Keratinocyte (primary cell): ENCODE data around the gene POPDC2. TPM values are rescaled to one million over a fixed set of nuclear protein-coding genes. Genes with fewer than 3 reads are reported as not detected.

Source experiments
- DNase-seq: peaks from one replicate; pipeline ENCODE4 v3.0.0-alpha.2; 2011; ENCODE audit warnings: low read depth, missing footprints, low spot score
- FAIRE-seq: peaks from 2 replicates; lab custom pipeline; 2011; peaks lifted over from hg19 to GRCh38; lab: Jason Lieb, UNC
- H2AFZ ChIP-seq: 2 replicates; pipeline ENCODE4 v1.6.0; 2012; ENCODE audit warnings: low read length, control low read depth, inconsistent platforms; ENCODE audit not compliant: control insufficient read depth
- H3K27ac ChIP-seq: 2 replicates; pipeline ENCODE4 v1.5.1; 2011; ENCODE audit warnings: low read length; ENCODE audit not compliant: control insufficient read depth, insufficient read depth
- H3K27me3 ChIP-seq: 3 replicates; pipeline ENCODE4 v1.6.0; 2011; ENCODE audit warnings: low read length; ENCODE audit not compliant: control insufficient read depth, insufficient read depth; ENCODE audit errors: extremely low read depth
- H3K36me3 ChIP-seq, 2 experiments: 2 replicates in 1 of 2; 3 replicates in 1 of 2; pipeline ENCODE4 v1.5.1; 2011; ENCODE audit warnings: low read length in 2 of 2, mild to moderate bottlenecking in 1 of 2; ENCODE audit not compliant: control insufficient read depth in 2 of 2, insufficient read depth in 2 of 2; ENCODE audit errors: extremely low read depth in 1 of 2
- H3K4me1 ChIP-seq: 3 replicates; pipeline ENCODE4 v1.5.1; 2011; ENCODE audit warnings: low read length; ENCODE audit not compliant: control insufficient read depth, insufficient read depth; ENCODE audit errors: extremely low read depth
- H3K4me2 ChIP-seq: 3 replicates; pipeline ENCODE4 v1.6.0; 2011; ENCODE audit warnings: low read depth, low read length; ENCODE audit not compliant: control insufficient read depth, insufficient read depth; ENCODE audit errors: extremely low read depth
- H3K4me3 ChIP-seq, 3 experiments: fragments of 200-600 bp in 1 of 3; sonication (generic) in 1 of 3; 2 replicates in 2 of 3; 3 replicates in 1 of 3; pipeline ENCODE4 v1.5.1; 2011 to 2016; ENCODE audit warnings: low read length in 3 of 3, mild to moderate bottlenecking in 3 of 3, control low read depth in 2 of 3, inconsistent platforms in 1 of 3, low read depth in 1 of 3, mixed read lengths in 1 of 3, mixed run types in 1 of 3, moderate library complexity in 1 of 3; ENCODE audit not compliant: control insufficient read depth in 2 of 3, insufficient read depth in 2 of 3; ENCODE audit errors: extremely low read depth in 1 of 3
- H3K79me2 ChIP-seq: 2 replicates; pipeline ENCODE4 v1.6.0; 2012; ENCODE audit warnings: low read length; ENCODE audit not compliant: control insufficient read depth, insufficient read depth
- H3K9ac ChIP-seq: 3 replicates; pipeline ENCODE4 v1.6.0; 2011; ENCODE audit warnings: low read length; ENCODE audit not compliant: control insufficient read depth, insufficient read depth; ENCODE audit errors: extremely low read depth
- H3K9me1 ChIP-seq: 3 replicates; pipeline ENCODE4 v1.6.0; 2011; ENCODE audit warnings: low read length; ENCODE audit not compliant: control insufficient read depth, insufficient read depth; ENCODE audit errors: extremely low read depth
- H3K9me3 ChIP-seq: 2 replicates; pipeline ENCODE4 v1.5.1; 2012; ENCODE audit warnings: low read depth, low read length; ENCODE audit not compliant: control insufficient read depth
- H4K20me1 ChIP-seq: 3 replicates; pipeline ENCODE4 v1.6.0; 2011; ENCODE audit warnings: low read length; ENCODE audit not compliant: control insufficient read depth, insufficient read depth; ENCODE audit errors: extremely low read depth
- CTCF ChIP-seq, 3 experiments: IDR thresholded peaks in 1 of 3; conservative IDR thresholded peaks in 1 of 3; optimal IDR thresholded peaks in 1 of 3; 2 replicates in 2 of 3; 3 replicates in 1 of 3; pipeline versions ENCODE3 to v1.5.1; 2011; ENCODE audit warnings: low read length in 3 of 3, mild to moderate bottlenecking in 3 of 3, moderate library complexity in 2 of 3, control low read depth in 1 of 3, inconsistent platforms in 1 of 3; ENCODE audit not compliant: insufficient read depth in 2 of 3; ENCODE audit errors: extremely low read depth in 1 of 3
- EZH2 ChIP-seq: IDR thresholded peaks from one replicate; pipeline ENCODE4 v1.6.1; 2012; ENCODE audit warnings: inconsistent platforms, mild to moderate bottlenecking, low read length, moderate library complexity
- dilution Hi-C: fragments of 300-500 bp; cut with MboI; formaldehyde crosslinking; loops from one replicate; pipeline ENCODE4 v1.7.0; 2020; ENCODE audit warnings: low sequenced_read_pairs; ENCODE audit not compliant: extremely low pct_ligation_motif_present
- polyA plus RNA-seq, 5 experiments: library from polyadenylated mRNA; depleted of rRNA in 3 of 5; stranded (reverse) in 3 of 5; stranded (forward) in 1 of 5; unstranded in 1 of 5; fragments of >200 nt; gene quantifications; 1 replicate in 1 of 5; 2 replicates in 3 of 5; 3 replicates in 1 of 5; pipeline versions ENCODE4 v1.2.1 to v1.2.3, GENCODE V29; 2011 to 2012; ENCODE audit warnings: missing spikeins in 2 of 5, low read depth in 1 of 5, low replicate concordance in 1 of 5

POPDC2 gene
- polyA plus RNA-seq, 1 donor (not counting 4 experiments of a cell fraction or from before 2014, with no cell fraction given): 0.87 TPM

- TF ChIP-seq CTCF (optimal IDR thresholded peaks at IDR 0.05 in 1 of 3, IDR thresholded peaks at IDR 0.05 in 1 of 3, conservative IDR thresholded peaks at IDR 0.05 in 1 of 3; ENCODE audit: extremely low read depth in 1 of 3, insufficient read depth in 2 of 3, low read length in 3 of 3) (no peak), EZH2 (no peak)
- Histone ChIP-seq H3K27me3 (peaks cover 25% of the 10 kb centered on the region), H3K36me3 (no peaks in the 10 kb centered on the region), H3K4me1 (no peaks in the 10 kb centered on the region), H3K9ac (no peak overlapping the region), H4K20me1 (no peaks in the 10 kb centered on the region), H2AFZ (no peak overlapping the region), H3K4me3 (no peak overlapping the region), H3K27ac (no peak overlapping the region), H3K4me2 (no peak overlapping the region), H3K9me1 (no peaks in the 10 kb centered on the region), H3K9me3 (no peaks in the 10 kb centered on the region), H3K79me2 (no peaks in the 10 kb centered on the region)
- dilution Hi-C loops: no loop called here
- DNase-seq (no peak), FAIRE-seq (no peak)
These were observed 51.1 kb downstream of the POPDC2 start for GRCh38 chr3:119609301-119609700.

- no peak for TF ChIP-seq EZH2
- TF ChIP-seq CTCF (optimal IDR thresholded peaks at IDR 0.05 in 1 of 3, IDR thresholded peaks at IDR 0.05 in 1 of 3, conservative IDR thresholded peaks at IDR 0.05 in 1 of 3; ENCODE audit: extremely low read depth in 1 of 3, insufficient read depth in 2 of 3, low read length in 3 of 3): no peak
- H3K4me3 ChIP-seq: no peak overlapping the region
- H3K9me1 ChIP-seq: no peaks in the 10 kb centered on the region
- H3K27ac ChIP-seq: no peak overlapping the region
- dilution Hi-C loops: no loop called here
- no peaks in the 10 kb centered on the region for H4K20me1 ChIP-seq
- peaks cover 25% of the 10 kb centered on the region for H3K27me3 ChIP-seq
- no peaks in the 10 kb centered on the region for H3K36me3 ChIP-seq
- no peak overlapping the region for H2AFZ ChIP-seq
- no peaks in the 10 kb centered on the region for H3K9me3 ChIP-seq
- FAIRE-seq (no peak), DNase-seq (no peak)
- no peaks in the 10 kb centered on the region for H3K79me2 ChIP-seq
- H3K9ac ChIP-seq: no peak overlapping the region
- no peaks in the 10 kb centered on the region for H3K4me1 ChIP-seq
- H3K4me2 ChIP-seq: no peak overlapping the region
These were observed 51.9 kb downstream of the POPDC2 start for GRCh38 chr3:119608405-119609000.
